Keratinocyte (primary cell): ENCODE data around the gene SORBS2. TPM values are rescaled to one million over a fixed set of nuclear protein-coding genes. Genes with fewer than 3 reads are reported as not detected.

Experiments
- DNase-seq: peaks from one replicate; pipeline ENCODE4 v3.0.0-alpha.2; 2011; ENCODE audit warnings: low read depth, missing footprints, low spot score
- FAIRE-seq: peaks from 2 replicates; lab custom pipeline; 2011; peaks lifted over from hg19 to GRCh38; lab: Jason Lieb, UNC
- H2AFZ ChIP-seq: 2 replicates; pipeline ENCODE4 v1.6.0; 2012; ENCODE audit warnings: low read length, control low read depth, inconsistent platforms; ENCODE audit not compliant: control insufficient read depth
- H3K27ac ChIP-seq: 2 replicates; pipeline ENCODE4 v1.5.1; 2011; ENCODE audit warnings: low read length; ENCODE audit not compliant: control insufficient read depth, insufficient read depth
- H3K27me3 ChIP-seq: 3 replicates; pipeline ENCODE4 v1.6.0; 2011; ENCODE audit warnings: low read length; ENCODE audit not compliant: control insufficient read depth, insufficient read depth; ENCODE audit errors: extremely low read depth
- H3K36me3 ChIP-seq, 2 experiments: 2 replicates in 1 of 2; 3 replicates in 1 of 2; pipeline ENCODE4 v1.5.1; 2011; ENCODE audit warnings: low read length in 2 of 2, mild to moderate bottlenecking in 1 of 2; ENCODE audit not compliant: control insufficient read depth in 2 of 2, insufficient read depth in 2 of 2; ENCODE audit errors: extremely low read depth in 1 of 2
- H3K4me1 ChIP-seq: 3 replicates; pipeline ENCODE4 v1.5.1; 2011; ENCODE audit warnings: low read length; ENCODE audit not compliant: control insufficient read depth, insufficient read depth; ENCODE audit errors: extremely low read depth
- H3K4me2 ChIP-seq: 3 replicates; pipeline ENCODE4 v1.6.0; 2011; ENCODE audit warnings: low read depth, low read length; ENCODE audit not compliant: control insufficient read depth, insufficient read depth; ENCODE audit errors: extremely low read depth
- H3K4me3 ChIP-seq, 3 experiments: fragments of 200-600 bp in 1 of 3; sonication (generic) in 1 of 3; 2 replicates in 2 of 3; 3 replicates in 1 of 3; pipeline ENCODE4 v1.5.1; 2011 to 2016; ENCODE audit warnings: low read length in 3 of 3, mild to moderate bottlenecking in 3 of 3, control low read depth in 2 of 3, inconsistent platforms in 1 of 3, low read depth in 1 of 3, mixed read lengths in 1 of 3, mixed run types in 1 of 3, moderate library complexity in 1 of 3; ENCODE audit not compliant: control insufficient read depth in 2 of 3, insufficient read depth in 2 of 3; ENCODE audit errors: extremely low read depth in 1 of 3
- H3K79me2 ChIP-seq: 2 replicates; pipeline ENCODE4 v1.6.0; 2012; ENCODE audit warnings: low read length; ENCODE audit not compliant: control insufficient read depth, insufficient read depth
- H3K9ac ChIP-seq: 3 replicates; pipeline ENCODE4 v1.6.0; 2011; ENCODE audit warnings: low read length; ENCODE audit not compliant: control insufficient read depth, insufficient read depth; ENCODE audit errors: extremely low read depth
- H3K9me1 ChIP-seq: 3 replicates; pipeline ENCODE4 v1.6.0; 2011; ENCODE audit warnings: low read length; ENCODE audit not compliant: control insufficient read depth, insufficient read depth; ENCODE audit errors: extremely low read depth
- H3K9me3 ChIP-seq: 2 replicates; pipeline ENCODE4 v1.5.1; 2012; ENCODE audit warnings: low read depth, low read length; ENCODE audit not compliant: control insufficient read depth
- H4K20me1 ChIP-seq: 3 replicates; pipeline ENCODE4 v1.6.0; 2011; ENCODE audit warnings: low read length; ENCODE audit not compliant: control insufficient read depth, insufficient read depth; ENCODE audit errors: extremely low read depth
- CTCF ChIP-seq, 3 experiments: IDR thresholded peaks in 1 of 3; conservative IDR thresholded peaks in 1 of 3; optimal IDR thresholded peaks in 1 of 3; 2 replicates in 2 of 3; 3 replicates in 1 of 3; pipeline versions ENCODE3 to v1.5.1; 2011; ENCODE audit warnings: low read length in 3 of 3, mild to moderate bottlenecking in 3 of 3, moderate library complexity in 2 of 3, control low read depth in 1 of 3, inconsistent platforms in 1 of 3; ENCODE audit not compliant: insufficient read depth in 2 of 3; ENCODE audit errors: extremely low read depth in 1 of 3
- EZH2 ChIP-seq: IDR thresholded peaks from one replicate; pipeline ENCODE4 v1.6.1; 2012; ENCODE audit warnings: inconsistent platforms, mild to moderate bottlenecking, low read length, moderate library complexity
- dilution Hi-C: fragments of 300-500 bp; cut with MboI; formaldehyde crosslinking; loops from one replicate; pipeline ENCODE4 v1.7.0; 2020; ENCODE audit warnings: low sequenced_read_pairs; ENCODE audit not compliant: extremely low pct_ligation_motif_present
- polyA plus RNA-seq, 5 experiments: library from polyadenylated mRNA; depleted of rRNA in 3 of 5; stranded (reverse) in 3 of 5; stranded (forward) in 1 of 5; unstranded in 1 of 5; fragments of >200 nt; gene quantifications; 1 replicate in 1 of 5; 2 replicates in 3 of 5; 3 replicates in 1 of 5; pipeline versions ENCODE4 v1.2.1 to v1.2.3, GENCODE V29; 2011 to 2012; ENCODE audit warnings: missing spikeins in 2 of 5, low read depth in 1 of 5, low replicate concordance in 1 of 5

Gene SORBS2
- polyA plus RNA-seq, 1 donor (not counting 4 experiments of a cell fraction or from before 2014, with no cell fraction given), result 0.14 TPM

DNA sequence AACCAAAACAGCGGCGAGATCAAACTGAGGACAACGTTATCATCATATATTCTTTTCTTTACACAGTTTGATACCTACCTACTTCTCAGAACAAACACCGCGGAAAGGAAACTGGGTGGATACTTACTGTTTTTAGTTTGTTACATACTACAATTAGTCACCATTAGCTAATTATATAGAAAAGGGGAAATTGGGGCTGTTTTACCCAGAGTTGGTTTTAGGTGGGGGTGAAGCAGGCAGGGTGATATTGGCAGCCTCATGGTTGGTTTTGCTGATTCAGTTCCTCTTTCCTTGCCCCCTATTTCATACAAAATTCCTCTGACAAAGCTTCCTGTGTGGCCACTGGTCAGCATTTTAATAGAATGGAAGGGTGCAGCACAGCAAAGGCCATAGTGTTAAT is 77.8 kb downstream of the SORBS2 start:
- dilution Hi-C loops, result no loop called here
- H3K9me3 ChIP-seq, result no peaks in the 10 kb centered on the region
- H3K27ac ChIP-seq, result no peak overlapping the region
- no peak overlapping the region for H3K9ac ChIP-seq
- no peaks in the 10 kb centered on the region for H4K20me1 ChIP-seq
- no peak for FAIRE-seq
- no peak for DNase-seq
- H3K4me3 ChIP-seq, result no peak overlapping the region
- no peaks in the 10 kb centered on the region for H3K27me3 ChIP-seq
- H3K4me2 ChIP-seq, result no peak overlapping the region
- H3K4me1 ChIP-seq, result peaks cover 9% of the 10 kb centered on the region
- no peak overlapping the region for H2AFZ ChIP-seq
- no peaks in the 10 kb centered on the region for H3K9me1 ChIP-seq
- no peaks in the 10 kb centered on the region for H3K79me2 ChIP-seq
- no peaks in the 10 kb centered on the region for H3K36me3 ChIP-seq
- TF ChIP-seq CTCF (optimal IDR thresholded peaks at IDR 0.05 in 1 of 3, IDR thresholded peaks at IDR 0.05 in 1 of 3, conservative IDR thresholded peaks at IDR 0.05 in 1 of 3; ENCODE audit: extremely low read depth in 1 of 3, insufficient read depth in 2 of 3, low read length in 3 of 3) (no peak), EZH2 (no peak)

DNA sequence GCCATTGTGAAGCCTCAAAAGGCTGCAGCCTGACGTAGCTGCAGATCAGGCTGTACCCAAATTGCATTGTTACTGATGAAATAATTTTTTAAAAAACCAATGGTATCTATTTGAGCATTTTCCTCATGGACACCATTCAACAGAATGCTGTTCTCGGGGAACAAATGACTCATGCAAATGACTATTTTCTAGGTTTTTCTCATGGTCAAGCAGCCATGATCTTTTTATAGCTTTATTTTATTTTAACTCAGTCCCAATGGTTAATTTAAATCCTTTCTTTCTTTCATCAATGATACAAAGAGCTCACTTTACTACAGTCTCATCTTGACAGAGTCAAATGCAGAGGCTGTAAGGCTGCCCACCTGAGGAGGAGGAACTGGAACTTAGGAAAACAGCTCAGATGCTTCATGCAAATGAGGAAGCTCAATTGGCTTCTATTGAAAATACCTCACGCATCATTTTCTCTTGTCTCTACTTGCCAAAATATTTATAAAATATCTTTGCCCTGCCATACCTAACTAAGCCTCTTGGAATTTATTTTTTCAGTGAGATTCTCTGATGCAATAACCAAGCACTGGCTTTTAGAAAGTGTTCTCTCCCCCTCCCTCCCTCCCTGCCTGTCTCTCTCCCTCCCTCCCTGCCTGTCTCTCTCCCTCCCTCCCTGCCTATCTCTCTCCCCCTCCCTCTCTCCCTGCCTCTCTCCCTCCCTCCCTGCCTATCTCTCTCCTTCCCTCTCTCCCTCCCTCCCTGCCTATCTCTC is 81.0 kb downstream of the SORBS2 start:
- Histone ChIP-seq H3K27me3 (no peaks in the 10 kb centered on the region), H3K9me1 (no peaks in the 10 kb centered on the region), H3K9ac (no peak overlapping the region), H3K79me2 (no peaks in the 10 kb centered on the region), H3K27ac (peak overlapping the region; percentile 22), H2AFZ (peak overlapping the region; percentile 76), H3K9me3 (no peaks in the 10 kb centered on the region), H3K4me3 (no peak overlapping the region), H4K20me1 (no peaks in the 10 kb centered on the region), H3K36me3 (no peaks in the 10 kb centered on the region), H3K4me2 (peak overlapping the region; percentile 54), H3K4me1 (peaks cover 9% of the 10 kb centered on the region)
- peak; percentile 59 for FAIRE-seq
- DNase-seq, result peak; percentile 48
- TF ChIP-seq EZH2 (no peak), CTCF (optimal IDR thresholded peaks at IDR 0.05 in 1 of 3, IDR thresholded peaks at IDR 0.05 in 1 of 3, conservative IDR thresholded peaks at IDR 0.05 in 1 of 3; ENCODE audit: extremely low read depth in 1 of 3, insufficient read depth in 2 of 3, low read length in 3 of 3) (peak in 2 of 3 experiments; percentile 6 to 12)
- dilution Hi-C loops, result no loop called here
